GM19025 (cell line): ENCODE measurements around the gene PRR35.
"Not testable (repeated sequence)": the region's sequence is repeated elsewhere in the genome, so short reads cannot be mapped to it uniquely, and the experiment has no call there.

ENCODE experiments used
- ATAC-seq: cut with Tn5 transposase; IDR thresholded peaks from one replicate; pipeline ENCODE4 v1.9.1; 2021; ENCODE audit warnings: mild to moderate bottlenecking, low read depth, moderate library complexity; ENCODE audit not compliant: unreplicated experiment

The PRR35 gene

DNA sequence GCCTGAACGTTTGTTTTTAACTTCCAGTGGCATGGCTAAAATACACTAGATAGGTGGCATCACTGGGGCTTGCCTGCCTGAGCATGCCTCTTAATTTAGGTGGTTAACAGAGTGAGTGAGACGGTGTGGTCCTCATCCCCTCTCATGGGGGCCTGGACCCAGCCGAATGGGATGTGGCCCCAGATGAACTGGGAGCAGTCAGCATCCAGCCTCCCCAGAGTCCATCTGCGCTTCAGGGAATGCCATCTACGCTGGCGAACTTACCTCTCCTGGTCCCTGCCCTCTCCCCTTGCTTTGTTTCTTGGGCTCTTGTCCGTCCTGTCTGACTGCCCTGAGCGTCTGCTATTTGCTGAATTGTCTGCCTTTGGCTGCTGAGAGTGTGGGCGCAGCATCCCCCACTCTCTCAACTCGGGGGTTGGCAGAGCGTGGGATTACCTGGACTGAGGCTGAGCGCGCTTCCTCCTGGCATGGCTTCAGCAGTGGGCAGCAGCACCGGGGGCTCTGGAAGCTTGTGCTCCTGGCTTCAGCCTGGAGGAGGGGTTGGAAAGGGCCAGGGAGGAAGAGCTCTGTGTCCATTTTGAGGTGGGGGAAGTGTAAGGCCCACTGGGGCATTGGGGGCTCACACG, 31.8 kb downstream of the PRR35 start:
- ATAC-seq = no peak

GRCh38 chr16:592518-593306, 32.5 kb downstream of the PRR35 start:
- ATAC-seq = no peak

- no peak for ATAC-seq
Observed at GRCh38 chr16:593406-593805, 33.2 kb downstream of the PRR35 start.

GRCh38 chr16:593807-594206, 33.6 kb downstream of the PRR35 start:
- ATAC-seq = no peak

DNA sequence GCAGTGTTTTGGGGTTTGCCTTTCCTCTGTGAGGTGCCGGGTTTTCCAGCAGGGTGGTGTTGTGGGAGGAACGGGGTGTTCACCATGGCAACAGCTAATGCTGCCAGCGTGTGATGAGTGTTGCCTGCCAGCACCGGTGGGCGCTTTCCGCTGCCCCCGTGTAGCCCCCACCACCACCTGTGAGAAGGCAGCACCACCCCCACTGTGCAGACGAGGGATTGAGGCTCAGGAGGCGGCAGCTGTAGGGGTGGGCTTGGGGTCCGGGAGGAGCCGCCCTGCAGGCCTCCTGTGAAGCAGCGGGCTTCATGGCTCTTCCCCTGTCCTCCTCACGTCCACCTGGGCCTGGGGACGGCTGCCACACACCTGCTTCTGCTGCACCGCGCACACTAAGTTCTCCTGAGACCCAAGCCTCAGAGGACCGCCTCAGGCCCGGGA, 34.9 kb downstream of the PRR35 start:
- ATAC-seq = no peak

DNA sequence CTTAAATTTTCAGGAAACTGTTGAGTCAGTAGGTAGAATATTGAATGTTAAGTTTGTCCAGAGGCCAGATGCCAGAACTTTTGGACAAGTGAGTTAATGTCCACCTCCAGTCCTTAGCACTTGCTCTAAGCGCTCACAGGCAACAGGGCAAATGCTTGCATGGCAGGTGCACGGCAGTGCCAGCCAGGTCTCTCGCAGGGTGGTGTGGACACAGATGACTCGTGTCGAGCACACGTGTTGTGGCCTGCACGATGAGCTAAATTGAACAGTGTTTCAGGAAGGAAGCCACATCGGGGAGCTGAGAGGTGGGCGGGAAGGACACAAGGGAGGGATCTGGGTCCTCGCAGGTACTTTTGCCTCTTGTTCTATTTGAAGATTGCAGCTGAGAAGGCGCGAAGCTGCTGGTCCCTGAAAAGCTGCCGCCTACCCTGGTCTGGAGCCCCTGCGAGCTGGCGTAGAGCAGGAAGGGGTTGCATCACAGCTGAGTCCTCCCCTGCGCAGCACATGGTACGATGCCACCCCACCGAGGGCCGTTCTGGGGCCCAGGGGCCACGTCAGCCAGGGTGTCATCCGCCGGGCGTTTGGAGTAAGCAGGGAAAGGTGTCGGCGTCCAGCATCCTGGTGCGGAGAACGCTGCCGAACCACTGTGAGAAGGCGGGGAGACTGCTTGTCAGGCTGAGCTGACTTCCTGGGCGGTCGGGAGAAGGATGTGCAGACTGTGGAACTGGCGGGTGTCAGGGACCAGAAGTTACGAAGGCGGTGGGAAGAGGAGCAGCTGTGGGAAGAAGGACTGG, 35.9 kb downstream of the PRR35 start:
- no peak for ATAC-seq

DNA sequence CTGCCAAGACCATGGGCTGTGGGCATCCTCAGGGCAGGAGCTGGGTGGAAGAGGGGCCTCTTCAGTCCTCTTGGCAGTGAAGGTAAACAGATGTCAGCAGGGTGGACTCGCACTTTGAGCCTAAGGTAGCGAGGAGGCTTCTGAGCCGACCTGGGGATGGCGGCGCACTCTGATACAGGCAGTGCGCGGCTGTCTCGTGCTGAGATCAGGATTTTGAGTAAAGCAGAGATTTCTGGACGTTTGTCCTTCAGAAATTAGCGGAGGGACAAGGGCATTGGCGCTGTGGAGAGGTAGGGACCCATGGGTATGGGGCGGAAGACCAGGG, 36.5 kb downstream of the PRR35 start:
- ATAC-seq = no peak

DNA sequence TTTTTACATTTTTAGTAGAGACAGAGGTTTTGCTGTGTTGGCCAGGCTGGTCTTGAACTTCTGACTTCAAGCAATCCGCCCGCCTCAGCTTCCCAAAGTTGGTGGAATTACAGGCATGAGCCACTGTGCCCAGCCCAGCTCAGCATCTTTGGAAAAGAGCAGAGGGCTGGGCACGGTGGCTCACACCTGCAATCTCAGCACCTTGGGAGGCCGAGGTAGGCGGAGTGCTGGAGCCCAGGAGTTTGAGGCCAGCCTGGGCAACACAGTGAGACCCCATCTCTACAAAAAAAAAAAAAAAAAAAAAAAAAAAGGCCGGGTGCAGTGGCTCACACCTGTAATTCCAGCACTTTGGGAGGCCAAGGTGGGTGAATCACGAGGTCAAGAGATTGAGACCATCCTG, 37.5 kb downstream of the PRR35 start:
- not testable (repeated sequence) for ATAC-seq

- ATAC-seq = no peak
Observed at GRCh38 chr16:598823-599739, 38.9 kb downstream of the PRR35 start.

- no peak for ATAC-seq
Observed at GRCh38 chr16:600781-601180, 40.6 kb downstream of the PRR35 start.

GRCh38 chr16:603933-604332, 43.7 kb downstream of the PRR35 start:
- no peak for ATAC-seq

GRCh38 chr16:606656-607307, 46.6 kb downstream of the PRR35 start:
- ATAC-seq = no peak

GRCh38 chr16:608019-608418, 47.8 kb downstream of the PRR35 start:
- no peak for ATAC-seq

DNA sequence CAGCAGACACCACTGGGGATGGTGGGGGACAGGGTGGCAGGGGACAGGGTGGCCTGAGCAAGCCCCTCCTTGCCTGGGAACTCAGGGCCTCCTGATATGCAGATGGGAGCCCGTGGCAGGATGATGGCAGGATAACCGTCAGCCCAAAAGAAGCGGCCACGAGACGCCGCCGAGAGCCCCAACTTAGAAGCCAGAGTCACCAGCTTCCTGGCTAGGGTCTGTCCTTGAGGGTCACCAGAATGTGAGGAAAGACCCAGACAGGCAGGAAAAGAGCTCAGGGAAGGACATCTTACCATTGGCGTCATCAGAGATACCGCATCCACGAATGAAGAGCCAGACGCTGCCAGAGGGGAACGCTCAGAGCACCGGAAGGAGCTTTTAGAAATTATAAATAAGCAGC, 49.1 kb downstream of the PRR35 start:
- no peak for ATAC-seq

DNA sequence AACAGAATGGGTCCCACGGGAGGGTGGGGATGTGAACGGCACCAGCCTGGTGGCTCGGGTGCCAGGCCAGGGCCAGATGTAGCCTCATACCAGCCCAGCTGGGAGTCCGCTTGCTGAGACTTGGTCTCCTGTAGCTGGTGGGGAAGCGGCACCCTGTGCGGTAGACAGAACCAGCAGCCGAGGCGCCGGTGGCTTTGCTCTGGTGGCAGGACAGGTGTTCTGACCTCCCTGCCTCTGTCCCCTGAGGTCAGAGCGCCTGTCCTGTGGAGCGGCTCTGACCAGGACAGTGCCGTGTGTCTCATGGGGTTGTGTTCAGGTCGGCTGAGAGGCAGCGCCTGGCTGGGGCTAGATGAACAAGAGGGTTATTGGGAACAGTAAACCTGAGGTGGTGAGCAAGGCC, 49.8 kb downstream of the PRR35 start:
- ATAC-seq = no peak

GRCh38 chr16:610513-611381, 50.6 kb downstream of the PRR35 start:
- ATAC-seq = no peak

GRCh38 chr16:615122-615521, 54.9 kb downstream of the PRR35 start:
- no peak for ATAC-seq
